ENCODE measurements around the gene ZNF74.
"Not testable (repeated sequence)": the region's sequence is repeated elsewhere in the genome, so short reads cannot be mapped to it uniquely, and the experiment has no call there.

The ZNF74 gene

DNA sequence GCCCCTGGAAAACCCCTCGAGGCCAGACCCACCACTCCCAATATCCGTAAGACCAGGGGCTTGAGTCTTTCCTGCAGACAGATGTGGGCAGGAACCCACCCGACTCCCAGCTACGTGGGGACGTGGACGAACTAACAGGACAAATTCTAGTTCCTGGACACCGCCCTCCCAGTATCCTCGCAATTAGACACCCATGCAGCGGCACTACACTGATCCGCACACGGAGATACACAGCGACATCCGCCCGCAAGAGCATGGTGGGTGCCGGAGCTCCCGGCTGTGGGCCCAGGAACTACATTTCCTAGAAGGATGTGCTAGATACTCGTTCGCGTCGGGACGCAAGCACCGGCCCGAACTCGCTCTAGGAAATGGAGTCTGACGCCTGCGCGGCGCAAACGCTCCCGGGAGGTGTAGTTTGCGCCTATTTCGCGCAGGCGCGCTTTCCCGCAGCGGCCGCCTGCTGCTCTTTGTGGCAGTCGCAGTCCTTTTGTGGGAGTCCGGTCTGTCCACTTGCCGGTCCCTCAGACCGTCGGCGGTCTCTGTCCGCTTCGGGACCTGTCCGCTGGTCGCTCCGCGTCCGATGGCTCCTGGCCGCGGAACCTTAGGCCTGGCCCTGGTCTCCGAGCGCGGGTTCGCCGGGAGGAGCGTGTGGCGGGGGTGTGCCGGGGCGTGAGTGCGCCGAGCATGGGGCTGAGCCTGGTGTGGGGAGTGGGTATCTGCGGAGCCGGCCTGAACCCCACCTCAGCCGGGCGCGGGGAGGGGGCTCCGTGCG lies at the start of gene ZNF74:
Gene ZNF74 (plus strand): TSS at position 447 of the 772 bp plus-strand sequence. CDS start 478 bp downstream, outside the sequence.
- DNase-seq (ENCODE audit: low read depth in 2 of 3, low spot score in 1 of 3) = peak; percentile 59 to 80 (median 71)

GRCh38 chr22:20346553-20346952 lies 47.4 kb upstream of the ZNF74 start:
- not testable (repeated sequence) for DNase-seq (ENCODE audit: low read depth in 2 of 3, low spot score in 1 of 3)

- DNase-seq (ENCODE audit: low read depth in 2 of 3, low spot score in 1 of 3) = not testable (repeated sequence)
Observed at GRCh38 chr22:20352536-20352935, 41.4 kb upstream of the ZNF74 start.

DNA sequence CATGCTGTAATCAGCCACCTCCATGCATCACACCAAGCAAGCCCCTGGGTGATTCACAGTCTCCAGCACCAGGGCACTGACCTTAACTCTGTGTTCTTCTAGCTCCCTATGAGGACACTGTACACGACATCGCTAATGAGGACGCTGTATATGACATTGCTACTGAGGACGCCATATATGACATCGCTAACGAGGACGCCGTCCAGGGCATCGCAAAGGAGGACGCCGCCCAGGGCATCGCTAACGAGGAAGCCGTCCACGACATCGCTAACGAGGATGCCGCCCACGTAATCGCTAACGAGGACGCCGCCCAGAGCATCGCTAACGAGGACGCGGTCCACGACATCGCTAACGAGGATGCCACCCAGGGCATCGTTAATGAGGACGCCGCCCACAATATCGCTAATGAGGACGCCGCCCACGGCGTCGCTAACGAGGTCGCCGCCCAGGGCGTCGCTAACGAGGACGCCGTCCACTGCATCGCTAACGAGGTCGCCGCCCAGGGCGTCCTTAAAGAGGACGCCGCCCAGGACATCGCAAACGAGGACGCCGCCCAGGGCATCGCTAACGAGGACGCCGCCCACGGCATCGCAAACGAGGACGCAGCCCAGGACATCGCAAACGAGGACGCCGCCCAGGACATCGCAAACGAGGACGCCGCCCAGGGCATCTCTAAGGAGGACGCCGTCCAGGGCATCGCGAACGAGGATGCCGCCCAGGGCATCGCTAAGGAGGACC lies 39.5 kb upstream of the ZNF74 start:
- DNase-seq (ENCODE audit: low read depth in 2 of 3, low spot score in 1 of 3) = no peak

- DNase-seq (ENCODE audit: low read depth in 2 of 3, low spot score in 1 of 3) = not testable (repeated sequence)
Observed at GRCh38 chr22:20355939-20356636, 37.9 kb upstream of the ZNF74 start.

DNA sequence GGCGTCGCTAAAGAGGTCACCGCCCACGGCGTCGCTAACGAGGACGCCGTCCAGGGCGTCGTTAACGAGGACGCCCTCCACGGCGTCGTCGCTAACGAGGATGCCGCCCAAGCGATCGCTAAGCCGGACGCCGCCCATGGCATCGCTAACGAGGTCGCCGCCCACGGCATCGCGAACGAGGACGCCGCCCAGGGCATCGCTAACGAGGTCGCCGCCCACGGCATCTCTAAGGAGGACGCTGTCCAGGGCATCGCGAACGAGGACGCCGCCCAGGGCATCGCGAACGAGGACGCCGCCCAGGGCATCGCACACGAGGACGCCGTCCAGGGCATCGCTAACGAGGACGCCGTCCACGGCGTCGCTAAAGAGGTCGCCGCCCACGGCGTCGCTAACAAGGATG lies 37.0 kb upstream of the ZNF74 start:
- not testable (repeated sequence) for DNase-seq (ENCODE audit: low read depth in 2 of 3, low spot score in 1 of 3)

DNA sequence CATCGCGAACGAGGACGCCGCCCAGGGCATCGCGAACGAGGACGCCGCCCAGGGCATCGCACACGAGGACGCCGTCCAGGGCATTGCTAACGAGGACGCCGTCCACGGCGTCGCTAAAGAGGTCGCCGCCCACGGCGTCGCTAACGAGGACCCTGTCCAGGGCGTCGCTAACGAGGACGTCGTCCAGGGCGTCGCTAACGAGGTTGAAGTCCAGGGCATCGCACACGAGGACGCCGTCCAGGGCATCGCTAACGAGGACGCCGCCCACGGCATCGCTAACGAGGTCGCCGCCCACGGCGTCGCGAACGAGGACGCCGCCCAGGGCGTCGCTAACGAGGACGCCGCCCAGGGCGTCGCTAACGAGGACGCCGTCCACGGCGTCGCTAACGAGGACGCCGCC lies 36.0 kb upstream of the ZNF74 start:
- not testable (repeated sequence) for DNase-seq (ENCODE audit: low read depth in 2 of 3, low spot score in 1 of 3)

DNA sequence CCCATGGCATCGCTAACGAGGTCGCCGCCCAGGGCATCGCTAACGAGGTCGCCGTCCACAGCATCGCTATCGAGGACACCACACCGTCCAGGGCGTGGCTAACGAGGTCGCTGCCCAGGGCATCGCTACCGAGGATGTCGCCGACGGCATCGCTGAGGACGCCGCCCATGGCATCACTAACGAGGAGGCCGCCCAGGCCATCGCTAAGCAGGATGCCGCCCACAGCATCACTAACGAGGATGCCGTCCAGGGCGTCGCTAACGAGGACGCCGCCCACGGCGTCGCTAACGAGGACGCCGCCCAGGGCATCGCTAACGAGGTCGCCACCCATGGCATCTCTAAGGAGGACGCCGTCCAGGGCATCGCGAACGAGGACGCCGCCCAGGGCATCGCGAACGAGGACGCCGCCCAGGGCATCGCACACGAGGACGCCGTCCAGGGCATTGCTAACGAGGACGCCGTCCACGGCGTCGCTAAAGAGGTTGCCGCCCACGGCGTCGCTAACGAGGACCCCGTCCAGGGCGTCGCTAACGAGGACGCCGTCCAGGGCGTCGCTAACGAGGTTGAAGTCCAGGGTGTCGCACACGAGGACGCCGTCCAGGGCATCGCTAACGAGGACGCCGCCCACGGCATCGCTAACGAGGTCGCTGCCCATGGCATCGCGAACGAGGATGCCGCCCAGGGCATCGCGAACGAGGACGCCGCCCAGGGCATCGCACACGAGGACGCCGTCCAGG lies 35.3 kb upstream of the ZNF74 start:
- DNase-seq (ENCODE audit: low read depth in 2 of 3, low spot score in 1 of 3) = not testable (repeated sequence)

- not testable (repeated sequence) for DNase-seq (ENCODE audit: low read depth in 2 of 3, low spot score in 1 of 3)
Observed at GRCh38 chr22:20360261-20360660, 33.7 kb upstream of the ZNF74 start.

- not testable (repeated sequence) for DNase-seq (ENCODE audit: low read depth in 2 of 3, low spot score in 1 of 3)
Observed at GRCh38 chr22:20360866-20361751, 32.8 kb upstream of the ZNF74 start.

GRCh38 chr22:20361752-20362229 lies 32.2 kb upstream of the ZNF74 start:
- not testable (repeated sequence) for DNase-seq (ENCODE audit: low read depth in 2 of 3, low spot score in 1 of 3)

- not testable (repeated sequence) for DNase-seq (ENCODE audit: low read depth in 2 of 3, low spot score in 1 of 3)
Observed at GRCh38 chr22:20362403-20362802, 31.5 kb upstream of the ZNF74 start.

DNA sequence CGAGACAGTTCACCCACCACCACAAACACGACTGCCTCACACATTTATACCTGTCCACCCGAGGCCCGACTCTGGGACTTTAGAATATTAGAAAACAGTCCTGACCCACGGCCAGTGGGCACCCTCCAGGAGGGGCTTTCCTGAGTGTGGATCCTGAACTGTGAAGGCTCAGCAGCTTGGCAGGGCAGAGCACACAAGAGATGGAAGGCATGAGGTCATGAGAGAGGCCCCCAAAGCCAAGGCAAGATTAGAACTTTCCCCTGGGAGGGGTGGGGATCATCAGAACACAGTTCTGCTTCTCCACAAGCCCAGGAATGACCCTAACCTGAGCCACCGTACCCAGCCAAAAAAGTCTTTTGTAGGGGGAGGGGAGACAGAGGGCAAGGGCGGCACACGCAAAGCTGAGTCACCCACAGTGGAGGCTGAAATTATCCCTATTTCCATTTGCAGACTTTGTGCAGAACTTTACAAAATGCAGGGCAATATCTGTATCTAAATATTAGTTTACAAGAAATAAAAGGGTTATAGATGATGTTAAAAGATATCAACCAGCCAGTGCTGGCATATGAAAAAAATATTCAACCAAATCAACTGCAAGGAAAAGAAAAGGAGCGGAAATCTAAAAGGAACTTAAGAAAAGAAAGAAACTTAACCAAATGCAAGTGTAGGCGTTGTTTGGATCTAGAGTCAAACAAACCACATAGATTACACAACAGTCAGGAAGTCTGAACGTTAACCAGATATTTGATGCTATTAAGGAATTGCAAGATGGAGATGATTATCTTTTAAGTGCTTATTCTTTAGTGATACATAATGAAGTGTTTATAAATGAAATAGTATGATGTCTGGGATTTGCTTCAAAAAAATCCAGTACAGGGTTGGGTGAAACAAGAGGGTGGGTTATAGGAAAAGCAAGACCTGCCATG lies 29.4 kb upstream of the ZNF74 start:
- DNase-seq (ENCODE audit: low read depth in 2 of 3, low spot score in 1 of 3) = not testable (repeated sequence)

DNA sequence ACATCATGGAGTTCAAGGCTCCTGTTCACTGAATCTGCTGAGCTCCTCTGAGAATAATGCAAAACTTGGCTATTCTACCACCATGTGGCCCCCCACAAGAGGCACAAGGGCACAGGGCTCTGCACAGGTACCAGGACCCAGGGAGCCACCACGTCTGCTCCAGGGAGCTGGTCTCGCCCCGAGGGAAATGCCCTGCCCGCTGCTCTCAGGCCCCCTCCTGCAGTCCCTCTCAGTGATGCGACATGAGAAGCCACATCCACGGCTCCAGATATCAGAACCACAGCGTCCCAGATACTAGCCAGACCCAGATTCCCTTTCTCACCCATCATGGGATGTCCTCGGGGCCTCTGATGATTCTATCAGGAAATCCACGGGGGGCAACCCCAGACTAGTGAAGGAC lies 27.1 kb upstream of the ZNF74 start:
- not testable (repeated sequence) for DNase-seq (ENCODE audit: low read depth in 2 of 3, low spot score in 1 of 3)

DNA sequence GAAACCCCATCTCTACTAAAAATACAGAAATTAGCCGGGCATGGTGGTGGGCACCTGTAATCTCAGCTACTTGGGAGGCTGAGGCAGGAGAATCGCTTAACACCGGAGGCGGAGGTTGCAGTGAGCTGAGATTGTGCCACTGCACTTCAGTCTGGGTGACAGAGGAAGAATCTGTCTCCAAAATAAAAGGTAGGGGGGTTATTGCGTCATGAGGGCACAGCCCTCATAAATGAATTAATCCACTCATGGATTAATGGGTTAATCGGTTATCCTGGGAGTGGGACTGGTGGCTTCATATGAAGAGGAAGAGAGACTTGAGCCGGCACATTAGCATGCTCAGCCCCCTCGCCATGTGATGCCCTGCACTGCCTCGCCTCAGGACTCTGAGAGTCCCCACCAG lies 25.1 kb upstream of the ZNF74 start:
- not testable (repeated sequence) for DNase-seq (ENCODE audit: low read depth in 2 of 3, low spot score in 1 of 3)

DNA sequence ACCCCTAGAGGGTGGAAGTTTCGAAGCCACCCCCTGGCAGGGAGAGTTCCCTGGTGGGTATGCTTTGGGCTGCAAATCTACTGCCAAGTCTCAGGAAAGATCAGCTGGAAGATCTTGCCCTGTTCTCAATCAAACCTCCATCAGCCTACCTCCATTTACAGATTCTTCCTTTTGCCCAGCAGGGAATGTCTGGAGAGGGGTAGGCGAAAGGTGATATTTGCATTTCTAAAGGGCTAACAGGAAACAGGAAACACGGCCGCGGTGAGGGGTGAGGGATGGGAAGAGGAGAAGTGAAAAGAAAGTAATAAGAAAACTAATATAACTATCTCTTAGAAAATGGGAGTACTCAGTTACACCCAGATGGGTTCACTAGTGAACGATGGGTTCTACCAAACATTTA lies 22.3 kb upstream of the ZNF74 start:
- not testable (repeated sequence) for DNase-seq (ENCODE audit: low read depth in 2 of 3, low spot score in 1 of 3)

GRCh38 chr22:20372406-20372854 lies 21.5 kb upstream of the ZNF74 start:
- DNase-seq (ENCODE audit: low read depth in 2 of 3, low spot score in 1 of 3) = not testable (repeated sequence)

GRCh38 chr22:20373195-20373706 lies 20.7 kb upstream of the ZNF74 start:
- DNase-seq (ENCODE audit: low read depth in 2 of 3, low spot score in 1 of 3) = not testable (repeated sequence)
